ENCODE results near the gene ZCWPW1.
"Not testable (repeated sequence)": the region's sequence is repeated elsewhere in the genome, so short reads cannot be mapped to it uniquely, and the experiment has no call there.

ZCWPW1 gene

GRCh38 chr7:100367251-100367620 is 61.3 kb downstream of the ZCWPW1 start:
- ATAC-seq (no peak), DNase-seq (no peak)
- H3K9me3 Mint-ChIP-seq, result no peaks in the 10 kb centered on the region
- peaks cover 75% of the 10 kb centered on the region for H3K4me1 Mint-ChIP-seq
- H3K27me3 Mint-ChIP-seq, result no peaks in the 10 kb centered on the region
- peak overlapping the region in 1 of 2 donors; percentile 34 for H3K27ac Mint-ChIP-seq
- no peak overlapping the region for H3K4me3 Mint-ChIP-seq

- H3K4me1 Mint-ChIP-seq, result peaks cover 69% of the 10 kb centered on the region
- H3K27me3 Mint-ChIP-seq, result no peaks in the 10 kb centered on the region
- DNase-seq (peak in 1 of 2 donors; percentile 43), ATAC-seq (peak; percentile 58)
- H3K4me3 Mint-ChIP-seq, result peak overlapping the region; percentile 37 to 52
- H3K9me3 Mint-ChIP-seq, result no peaks in the 10 kb centered on the region
- H3K27ac Mint-ChIP-seq, result peak overlapping the region; percentile 36 to 95
Measured at GRCh38 chr7:100366411-100367250, 61.9 kb downstream of the ZCWPW1 start.

DNA sequence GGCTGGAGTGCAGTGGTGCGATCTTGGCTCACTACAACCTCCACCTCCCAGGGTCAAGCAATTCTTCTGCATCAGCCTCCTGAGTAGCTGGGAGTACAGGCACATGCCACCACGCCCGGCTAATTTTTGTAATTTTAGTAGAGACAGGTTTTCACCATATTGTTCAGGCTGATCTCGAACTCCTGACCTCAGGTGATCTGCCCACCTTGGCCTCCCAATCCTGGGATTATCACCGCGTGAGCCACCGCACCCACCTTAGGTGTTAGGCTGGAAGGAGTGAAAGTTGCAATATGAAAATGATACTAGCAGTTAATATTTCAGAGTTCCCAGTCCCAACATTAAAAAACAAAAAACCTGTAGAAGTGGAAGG is 62.5 kb downstream of the ZCWPW1 start:
- H3K4me1 Mint-ChIP-seq, result peaks cover 63% of the 10 kb centered on the region
- H3K9me3 Mint-ChIP-seq, DNase-seq, H3K27me3 Mint-ChIP-seq, ATAC-seq: not testable (repeated sequence)
- peak overlapping the region; percentile 37 to 52 for H3K4me3 Mint-ChIP-seq
- H3K27ac Mint-ChIP-seq, result peak overlapping the region; percentile 36 to 95

GRCh38 chr7:100364480-100364879 is 64.0 kb downstream of the ZCWPW1 start:
- Mint-ChIP-seq H3K27ac (no peak overlapping the region), H3K27me3 (no peaks in the 10 kb centered on the region), H3K9me3 (no peaks in the 10 kb centered on the region), H3K4me1 (peaks cover 58% of the 10 kb centered on the region), H3K4me3 (no peak overlapping the region)
- ATAC-seq (no peak), DNase-seq (no peak)

- Mint-ChIP-seq H3K4me1 (peaks cover 53% of the 10 kb centered on the region), H3K27ac (peak overlapping the region in 1 of 2 donors; percentile 42)
- H3K4me3 Mint-ChIP-seq, DNase-seq, H3K9me3 Mint-ChIP-seq, H3K27me3 Mint-ChIP-seq, ATAC-seq: not testable (repeated sequence)
Measured at GRCh38 chr7:100363797-100364196, 64.7 kb downstream of the ZCWPW1 start.

DNA sequence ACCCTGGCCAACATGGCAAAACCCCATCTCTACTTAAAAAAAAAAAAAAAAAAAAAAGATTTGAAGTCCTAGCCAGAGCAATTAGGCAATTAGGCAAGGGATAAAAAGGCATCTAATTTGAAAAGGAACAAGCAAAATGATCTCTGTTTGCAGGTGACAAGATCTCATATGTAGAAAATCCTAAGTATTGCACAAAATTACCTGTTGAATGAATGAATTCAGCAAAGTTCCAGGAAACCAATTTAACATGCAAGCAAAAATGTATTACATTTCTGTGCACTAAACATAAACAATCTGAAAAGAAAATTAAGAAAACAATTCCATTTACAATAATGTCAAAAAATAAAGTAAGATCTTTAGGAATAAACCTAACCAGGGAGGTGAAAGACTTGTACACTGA is 65.4 kb downstream of the ZCWPW1 start:
- Mint-ChIP-seq H3K4me3 (no peak overlapping the region), H3K27me3 (no peaks in the 10 kb centered on the region), H3K9me3 (no peaks in the 10 kb centered on the region), H3K27ac (peak overlapping the region; percentile 12 to 67), H3K4me1 (peaks cover 47% of the 10 kb centered on the region)
- DNase-seq, result no peak
- ATAC-seq, result no peak

GRCh38 chr7:100360135-100360854 is 68.2 kb downstream of the ZCWPW1 start:
- peak overlapping the region in 1 of 2 donors; percentile 63 for H3K27ac Mint-ChIP-seq
- H3K4me3 Mint-ChIP-seq, result no peak overlapping the region
- no peak for DNase-seq
- H3K27me3 Mint-ChIP-seq, result no peaks in the 10 kb centered on the region
- no peak for ATAC-seq
- no peaks in the 10 kb centered on the region for H3K9me3 Mint-ChIP-seq
- peaks cover 26% of the 10 kb centered on the region for H3K4me1 Mint-ChIP-seq

DNA sequence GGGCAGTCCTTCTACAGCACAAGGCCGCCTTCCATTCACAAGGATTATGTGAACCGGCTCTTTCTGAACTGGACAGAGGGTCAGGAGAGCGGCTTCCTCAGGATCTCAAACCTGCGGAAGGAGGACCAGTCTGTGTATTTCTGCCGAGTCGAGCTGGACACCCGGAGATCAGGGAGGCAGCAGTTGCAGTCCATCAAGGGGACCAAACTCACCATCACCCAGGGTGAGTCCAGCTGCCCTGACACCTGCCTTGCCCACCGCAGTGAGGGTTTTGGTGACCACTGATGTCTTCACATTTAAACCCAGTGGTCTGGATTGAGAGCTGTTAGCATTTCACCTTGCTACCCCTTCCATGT is 69.7 kb downstream of the ZCWPW1 start:
- Mint-ChIP-seq H3K27ac (peak overlapping the region in 1 of 2 donors; percentile 27), H3K9me3 (no peaks in the 10 kb centered on the region), H3K4me3 (no peak overlapping the region), H3K4me1 (peaks cover 16% of the 10 kb centered on the region), H3K27me3 (no peaks in the 10 kb centered on the region)
- DNase-seq (no peak), ATAC-seq (no peak)

GRCh38 chr7:100358027-100358856 is 70.3 kb downstream of the ZCWPW1 start, which contains the start of gene PILRB:
Gene PILRB, plus strand, starts transcription at chr7:100358117. Its CDS starts 186 bp downstream, at chr7:100358303.
- Mint-ChIP-seq H3K4me1 (peaks cover 16% of the 10 kb centered on the region), H3K9me3 (no peaks in the 10 kb centered on the region), H3K27me3 (no peaks in the 10 kb centered on the region), H3K27ac (peak within 1 kb of the TSS in 1 of 2 donors; percentile 87), H3K4me3 (no peak within 1 kb of the TSS)
- DNase-seq (no peak), ATAC-seq (no peak)

DNA sequence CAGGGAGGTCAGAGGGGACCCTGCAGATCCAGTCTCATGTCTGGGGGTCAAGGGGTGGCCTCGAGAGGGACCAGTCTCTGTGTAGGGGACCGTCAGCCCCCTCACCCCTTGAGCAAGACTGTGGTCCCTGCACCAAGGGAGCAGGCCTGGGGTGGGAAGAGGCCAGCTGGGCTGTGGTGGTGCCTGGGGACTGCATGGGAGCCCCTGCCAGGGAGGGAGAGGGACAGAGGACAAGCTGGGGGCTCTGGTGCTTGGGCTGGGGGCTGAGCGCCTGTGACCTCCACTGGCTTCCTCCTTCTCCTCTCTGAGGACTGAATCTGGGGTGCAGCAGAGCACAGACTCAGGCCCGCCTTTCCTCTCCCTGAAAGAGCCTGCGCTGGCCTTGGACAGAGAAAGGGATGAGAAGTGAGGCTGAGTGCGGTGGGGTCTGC is 71.4 kb downstream of the ZCWPW1 start:
- ATAC-seq (no peak), DNase-seq (no peak)
- H3K27me3 Mint-ChIP-seq, result no peaks in the 10 kb centered on the region
- no peaks in the 10 kb centered on the region for H3K9me3 Mint-ChIP-seq
- no peak overlapping the region for H3K4me3 Mint-ChIP-seq
- peak overlapping the region in 1 of 2 donors; percentile 87 for H3K27ac Mint-ChIP-seq
- H3K4me1 Mint-ChIP-seq, result peaks cover 27% of the 10 kb centered on the region

DNA sequence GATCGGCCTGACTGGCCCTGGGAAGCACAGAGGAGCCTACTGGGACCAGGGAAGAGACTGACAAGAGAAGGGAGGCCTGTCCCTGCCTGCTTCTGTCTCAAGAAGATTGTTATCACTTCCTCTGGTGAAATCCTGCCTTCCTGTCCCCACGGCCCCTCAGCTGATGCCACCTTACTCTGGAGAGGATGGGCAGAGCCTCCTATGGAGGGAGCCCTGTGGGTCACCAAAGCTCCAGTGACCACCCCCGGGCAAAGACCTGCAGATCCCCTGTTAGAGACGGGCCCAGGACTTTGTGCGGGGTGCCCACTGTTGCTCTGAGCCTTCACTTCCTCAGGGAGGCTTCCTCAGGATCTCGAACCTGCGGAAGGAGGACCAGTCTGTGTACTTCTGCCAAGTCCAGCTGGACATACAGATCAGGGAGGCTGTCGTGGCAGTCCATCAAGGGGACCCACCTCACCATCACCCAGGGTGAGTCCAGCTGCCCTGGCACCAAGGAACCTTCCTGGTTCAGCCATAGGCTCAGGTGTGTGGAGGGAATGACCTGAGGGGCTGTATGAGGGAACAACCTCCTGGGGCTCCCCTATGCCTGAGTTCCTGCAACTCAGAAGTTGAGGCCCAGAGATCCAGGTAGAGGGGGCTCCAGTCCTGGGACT is 72.0 kb downstream of the ZCWPW1 start:
- no peaks in the 10 kb centered on the region for H3K9me3 Mint-ChIP-seq
- ATAC-seq (no peak), DNase-seq (no peak)
- no peaks in the 10 kb centered on the region for H3K27me3 Mint-ChIP-seq
- H3K27ac Mint-ChIP-seq, result peak overlapping the region in 1 of 2 donors; percentile 87
- H3K4me3 Mint-ChIP-seq, result no peak overlapping the region
- H3K4me1 Mint-ChIP-seq, result peaks cover 33% of the 10 kb centered on the region

DNA sequence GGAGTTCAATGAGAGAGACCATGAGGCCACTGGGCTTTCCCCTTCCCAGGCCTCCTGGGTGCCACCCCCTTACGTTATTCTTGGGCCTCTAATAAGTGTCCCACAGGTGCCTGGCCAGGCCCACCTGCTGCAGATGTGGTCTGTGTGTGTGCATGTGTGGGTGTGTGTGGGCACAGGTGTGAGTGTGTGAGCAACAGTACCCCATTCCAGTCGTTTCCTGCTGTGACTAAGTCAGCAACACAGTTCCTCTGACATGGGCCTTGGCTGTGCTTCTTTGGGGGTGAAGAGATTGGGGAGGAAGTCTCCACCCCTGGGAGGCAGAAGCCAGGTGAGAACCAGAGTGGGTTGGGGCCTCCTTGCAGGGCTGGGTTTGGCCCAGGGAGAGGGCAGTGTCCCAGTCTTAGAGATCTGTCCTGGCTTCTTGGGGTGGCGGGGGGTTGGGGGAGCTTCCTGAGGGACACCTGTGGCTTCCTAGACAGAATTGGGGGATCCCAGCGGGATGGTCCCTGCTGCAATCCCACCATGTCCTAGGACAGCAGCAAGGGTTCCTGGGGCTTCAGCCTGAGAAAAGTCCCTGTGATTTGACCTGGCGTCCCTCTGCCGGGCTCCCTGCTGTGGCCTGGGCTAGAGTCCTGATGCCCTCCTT is 74.7 kb downstream of the ZCWPW1 start:
- no peaks in the 10 kb centered on the region for H3K9me3 Mint-ChIP-seq
- peak overlapping the region; percentile 70 to 90 for H3K4me3 Mint-ChIP-seq
- H3K4me1 Mint-ChIP-seq, result peaks cover 54% of the 10 kb centered on the region
- ATAC-seq (peak; percentile 69), DNase-seq (peak in 1 of 2 donors; percentile 37)
- no peaks in the 10 kb centered on the region for H3K27me3 Mint-ChIP-seq
- H3K27ac Mint-ChIP-seq, result peak overlapping the region; percentile 62 to 93

DNA sequence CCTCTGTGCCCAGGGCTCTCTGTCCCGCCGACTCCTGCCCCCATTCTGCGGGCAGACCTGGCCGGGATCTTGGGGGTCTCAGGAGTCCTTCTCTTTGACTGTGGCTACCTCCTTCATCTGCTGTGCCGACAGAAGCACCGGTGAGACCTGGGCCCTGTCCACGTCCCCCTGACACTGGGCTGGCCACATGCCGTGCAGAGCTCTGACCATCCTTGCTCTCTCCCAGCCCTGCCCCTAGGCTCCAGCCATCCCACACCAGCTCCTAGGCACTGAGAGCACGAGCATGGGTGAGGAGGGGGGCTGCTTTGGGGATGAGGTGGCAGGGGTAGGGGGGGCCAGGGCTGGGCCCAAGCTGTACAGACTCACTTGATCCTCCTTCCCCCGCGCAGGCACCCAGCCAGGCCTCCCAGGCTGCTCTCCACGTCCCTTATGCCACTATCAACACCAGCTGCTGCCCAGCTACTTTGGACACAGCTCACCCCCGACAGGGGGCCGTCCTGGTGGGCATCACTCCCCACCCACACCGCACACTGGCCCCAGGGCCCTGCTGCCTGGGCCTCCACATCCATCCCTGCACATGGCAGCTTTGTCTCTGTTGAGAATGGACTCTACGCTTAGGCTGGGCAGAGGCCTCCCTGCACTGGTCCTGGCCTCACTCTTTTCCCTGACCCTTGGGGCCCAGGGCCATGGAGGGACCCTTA is 75.4 kb downstream of the ZCWPW1 start:
- H3K27ac Mint-ChIP-seq, result peak overlapping the region; percentile 62 to 93
- H3K4me3 Mint-ChIP-seq, result peak overlapping the region; percentile 70 to 90
- H3K4me1 Mint-ChIP-seq, result peaks cover 54% of the 10 kb centered on the region
- ATAC-seq, result peak; percentile 13
- DNase-seq, result no peak
- H3K9me3 Mint-ChIP-seq, result no peaks in the 10 kb centered on the region
- no peaks in the 10 kb centered on the region for H3K27me3 Mint-ChIP-seq

DNA sequence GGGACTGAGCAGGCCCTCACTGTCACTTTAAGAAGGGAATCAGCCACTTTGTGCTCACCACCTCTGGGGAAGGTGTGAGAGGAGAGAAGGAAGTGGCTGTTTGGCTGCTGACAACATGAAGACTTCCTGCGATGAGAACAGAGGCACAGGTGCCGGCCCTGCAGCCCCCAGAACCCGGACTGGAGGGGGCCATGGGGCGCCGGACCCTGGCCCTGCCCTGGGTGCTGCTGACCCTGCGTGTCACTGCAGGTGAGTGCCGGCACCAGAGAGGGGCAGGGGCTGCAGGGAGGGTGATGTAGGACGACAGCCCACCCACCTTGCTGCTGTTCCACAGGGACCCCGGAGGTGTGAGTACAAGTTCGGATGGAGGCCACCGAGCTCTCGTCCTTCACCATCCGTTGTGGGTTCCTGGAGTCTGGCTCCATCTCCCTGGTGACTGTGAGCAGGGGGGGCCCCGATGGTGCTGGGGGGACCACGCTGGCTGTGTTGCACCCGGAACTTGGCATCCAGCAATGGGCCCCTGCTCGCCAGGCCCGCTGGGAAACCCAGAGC is 76.2 kb downstream of the ZCWPW1 start:
- ATAC-seq, result peak; percentile 81
- DNase-seq, H3K27me3 Mint-ChIP-seq, H3K9me3 Mint-ChIP-seq: not testable (repeated sequence)
- H3K4me3 Mint-ChIP-seq, result peak overlapping the region in 1 of 2 donors; percentile 90
- peaks cover 53% of the 10 kb centered on the region for H3K4me1 Mint-ChIP-seq
- H3K27ac Mint-ChIP-seq, result peak overlapping the region; percentile 33 to 86
